ENCODE measurements around the gene PCGF5. TPM values are rescaled to one million over a fixed set of nuclear protein-coding genes. Genes with fewer than 3 reads are reported as not detected.
A peak's percentile ranks its signal among the peaks of the same experiment; 100 is the strongest.

The PCGF5 gene
- total RNA-seq, 6 donors from 2014 or later = 20.9 to 66.6 (median 37.4) TPM

DNA sequence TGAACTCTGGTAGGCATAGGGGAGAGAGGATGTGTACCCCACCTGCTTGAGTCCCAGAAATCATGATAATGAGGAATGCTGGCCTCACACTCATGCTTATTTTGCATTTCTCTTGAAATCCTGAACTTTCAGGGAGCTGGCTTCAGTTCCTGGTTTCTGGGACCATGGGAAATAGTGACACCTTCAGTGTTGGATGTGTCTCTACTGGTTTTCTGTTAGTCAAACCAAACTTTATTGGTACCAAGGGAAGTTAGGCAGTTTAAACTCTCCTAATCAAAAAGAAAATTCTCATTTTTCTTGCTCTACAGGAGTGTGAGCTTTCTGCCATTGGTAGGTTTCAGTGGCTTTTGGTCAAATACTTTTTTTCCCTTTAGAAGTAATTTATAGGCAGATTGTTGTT lies 11.8 kb upstream of the PCGF5 start:
- no peak for DNase-seq
- Histone ChIP-seq H3K9me3 (no peaks in the 10 kb centered on the region), H3K27ac (no peak overlapping the region), H3K36me3 (no peaks in the 10 kb centered on the region), H3K27me3 (no peaks in the 10 kb centered on the region), H3K4me3 (no peak overlapping the region), H3K4me1 (peaks cover 0 to 17% (median 11%) of the 10 kb centered on the region in 4 donors)
- TF ChIP-seq EP300 (IDR thresholded peaks at IDR 0.05) (no peak), POLR2A (IDR thresholded peaks at IDR 0.05) (no peak), POLR2AphosphoS5 (IDR thresholded peaks at IDR 0.05) (no peak)
- TF ChIP-seq, protein P1, sequence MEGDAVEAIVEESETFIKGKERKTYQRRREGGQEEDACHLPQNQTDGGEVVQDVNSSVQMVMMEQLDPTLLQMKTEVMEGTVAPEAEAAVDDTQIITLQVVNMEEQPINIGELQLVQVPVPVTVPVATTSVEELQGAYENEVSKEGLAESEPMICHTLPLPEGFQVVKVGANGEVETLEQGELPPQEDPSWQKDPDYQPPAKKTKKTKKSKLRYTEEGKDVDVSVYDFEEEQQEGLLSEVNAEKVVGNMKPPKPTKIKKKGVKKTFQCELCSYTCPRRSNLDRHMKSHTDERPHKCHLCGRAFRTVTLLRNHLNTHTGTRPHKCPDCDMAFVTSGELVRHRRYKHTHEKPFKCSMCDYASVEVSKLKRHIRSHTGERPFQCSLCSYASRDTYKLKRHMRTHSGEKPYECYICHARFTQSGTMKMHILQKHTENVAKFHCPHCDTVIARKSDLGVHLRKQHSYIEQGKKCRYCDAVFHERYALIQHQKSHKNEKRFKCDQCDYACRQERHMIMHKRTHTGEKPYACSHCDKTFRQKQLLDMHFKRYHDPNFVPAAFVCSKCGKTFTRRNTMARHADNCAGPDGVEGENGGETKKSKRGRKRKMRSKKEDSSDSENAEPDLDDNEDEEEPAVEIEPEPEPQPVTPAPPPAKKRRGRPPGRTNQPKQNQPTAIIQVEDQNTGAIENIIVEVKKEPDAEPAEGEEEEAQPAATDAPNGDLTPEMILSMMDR (IDR thresholded peaks at IDR 0.05) = no peak
- ATAC-seq (ENCODE audit: low FRiP score in 2 of 2) = no peak

DNA sequence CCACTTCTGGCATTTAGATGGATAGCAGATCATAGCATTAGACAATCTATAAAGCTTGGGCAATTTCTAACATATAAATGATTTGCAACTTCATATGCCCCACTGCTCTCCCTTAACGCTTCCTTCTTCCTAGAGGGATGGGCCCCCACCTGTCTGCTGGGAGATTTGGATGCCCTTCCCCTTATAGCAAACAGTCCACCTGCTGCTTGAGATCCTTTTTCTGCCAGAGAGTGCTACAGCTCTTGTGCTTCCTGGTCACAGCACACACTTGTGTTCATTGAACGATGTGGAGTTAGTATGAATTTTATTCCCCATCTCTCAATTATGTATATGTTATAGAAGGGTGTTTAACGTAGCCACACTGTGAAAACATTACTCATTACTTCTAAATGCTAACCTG lies 10.4 kb upstream of the PCGF5 start:
- H3K4me3 ChIP-seq = no peak overlapping the region
- no peaks in the 10 kb centered on the region for H3K36me3 ChIP-seq
- ATAC-seq (ENCODE audit: low FRiP score in 2 of 2) (no peak), DNase-seq (no peak)
- H3K4me1 ChIP-seq = peaks cover 0 to 17% (median 9%) of the 10 kb centered on the region in 4 donors
- no peak overlapping the region for H3K27ac ChIP-seq
- TF ChIP-seq POLR2A (IDR thresholded peaks at IDR 0.05) (no peak), POLR2AphosphoS5 (IDR thresholded peaks at IDR 0.05) (no peak), EP300 (IDR thresholded peaks at IDR 0.05) (no peak)
- TF ChIP-seq, protein P1 (IDR thresholded peaks at IDR 0.05) = no peak
- H3K9me3 ChIP-seq = no peaks in the 10 kb centered on the region
- WGBS, 2 donors = 62 to 80% methylated on average over 3 of the region's 3 CpGs
- H3K27me3 ChIP-seq = no peaks in the 10 kb centered on the region

DNA sequence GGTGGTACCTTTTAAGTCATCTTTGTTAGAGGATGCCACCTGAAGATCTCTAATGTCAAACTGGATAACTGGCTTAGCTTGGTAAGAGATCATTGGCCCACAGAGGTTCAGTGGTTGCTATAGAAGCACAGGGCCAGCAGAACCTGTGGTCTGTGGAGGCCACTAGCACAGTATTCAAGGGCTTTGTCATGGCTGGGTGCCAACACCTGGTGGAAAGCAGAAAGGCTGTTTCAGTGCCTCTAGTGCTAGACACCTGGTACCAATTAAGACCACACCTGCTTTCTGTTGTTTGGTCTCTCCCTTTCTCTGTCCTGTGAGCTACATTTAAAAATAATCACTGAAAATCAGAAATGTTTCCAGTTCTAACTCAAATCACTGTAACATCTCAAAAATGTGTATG lies 10.0 kb upstream of the PCGF5 start:
- H3K36me3 ChIP-seq = no peaks in the 10 kb centered on the region
- no peaks in the 10 kb centered on the region for H3K27me3 ChIP-seq
- ATAC-seq (ENCODE audit: low FRiP score in 2 of 2) = peak in 1 of 2 donors; percentile 23
- peaks cover 0 to 17% (median 9%) of the 10 kb centered on the region in 4 donors for H3K4me1 ChIP-seq
- DNase-seq = peak in 1 of 2 donors; percentile 76
- no peaks in the 10 kb centered on the region for H3K9me3 ChIP-seq
- no peak overlapping the region for H3K27ac ChIP-seq
- no peak overlapping the region for H3K4me3 ChIP-seq
- no peak for TF ChIP-seq POLR2AphosphoS5 (IDR thresholded peaks at IDR 0.05)
- TF ChIP-seq, protein P1 (IDR thresholded peaks at IDR 0.05) = no peak
- TF ChIP-seq POLR2A (IDR thresholded peaks at IDR 0.05) = no peak
- no peak for TF ChIP-seq EP300 (IDR thresholded peaks at IDR 0.05)

DNA sequence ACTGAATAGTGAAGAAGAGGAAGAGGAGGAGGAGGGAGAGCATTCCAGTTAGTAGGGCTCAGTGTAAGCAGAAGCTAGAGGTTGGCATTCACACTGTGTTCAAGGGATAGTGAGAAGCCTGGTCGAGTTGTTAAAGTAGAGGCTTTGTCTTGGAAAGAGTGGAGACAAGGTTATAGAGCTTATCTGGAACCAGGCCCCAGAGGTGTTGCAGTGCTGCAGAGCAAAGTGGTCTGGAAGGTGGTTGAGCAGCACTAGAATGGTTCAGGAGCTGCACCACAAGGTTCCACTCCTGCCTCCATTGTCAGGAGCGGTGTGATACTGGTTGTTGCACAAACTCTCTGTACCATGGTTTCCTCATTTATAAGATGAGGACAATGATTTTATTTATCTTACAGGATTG lies 8.8 kb upstream of the PCGF5 start:
- TF ChIP-seq EP300 (IDR thresholded peaks at IDR 0.05) = no peak
- no peak for TF ChIP-seq POLR2A (IDR thresholded peaks at IDR 0.05)
- TF ChIP-seq, protein P1 (IDR thresholded peaks at IDR 0.05) = no peak
- no peak for TF ChIP-seq POLR2AphosphoS5 (IDR thresholded peaks at IDR 0.05)
- ATAC-seq (ENCODE audit: low FRiP score in 2 of 2) = no peak
- no peak for DNase-seq
- Histone ChIP-seq H3K4me1 (peaks cover 0 to 10% (median 7%) of the 10 kb centered on the region in 4 donors), H3K4me3 (no peak overlapping the region), H3K27ac (no peak overlapping the region), H3K27me3 (no peaks in the 10 kb centered on the region), H3K9me3 (no peaks in the 10 kb centered on the region), H3K36me3 (no peaks in the 10 kb centered on the region)
- whole genome bisulfite sequencing, 2 donors = 67 to 78% methylated on average over 2 of the region's 2 CpGs

GRCh38 chr10:91214911-91215310 lies 5.6 kb upstream of the PCGF5 start:
- Histone ChIP-seq H3K27me3 (no peaks in the 10 kb centered on the region), H3K4me1 (peaks cover 2 to 13% (median 3%) of the 10 kb centered on the region in 4 donors), H3K4me3 (no peak overlapping the region), H3K27ac (no peak overlapping the region), H3K36me3 (no peaks in the 10 kb centered on the region), H3K9me3 (no peaks in the 10 kb centered on the region)
- no peak for DNase-seq
- no peak for ATAC-seq (ENCODE audit: low FRiP score in 2 of 2)
- TF ChIP-seq POLR2A (IDR thresholded peaks at IDR 0.05) = no peak
- no peak for TF ChIP-seq POLR2AphosphoS5 (IDR thresholded peaks at IDR 0.05)
- TF ChIP-seq, protein P1 (IDR thresholded peaks at IDR 0.05) = no peak
- no peak for TF ChIP-seq EP300 (IDR thresholded peaks at IDR 0.05)
- 81 to 89% methylated on average over 2 of the region's 2 CpGs for WGBS, 2 donors
